GM23338 (cell line): Measurements from ENCODE around the gene PCNT. TPM values are rescaled to one million over a fixed set of nuclear protein-coding genes. Genes with fewer than 3 reads are reported as not detected.

ENCODE experiments used
- ATAC-seq: fragments of 200-7000 bp; cut with Tn5 transposase; 3 replicates; pipeline ENCODE4 v1.9.1; 2020
- DNase-seq: peaks from one replicate; pipeline ENCODE4 v3.0.0-alpha.2; 2015; ENCODE audit warnings: low spot score
- H2AFZ ChIP-seq: fragments of 200-600 bp; sonication (generic); 2 replicates; pipeline ENCODE4 v1.8.0; 2016; ENCODE audit warnings: antibody characterized with exemption, mild to moderate bottlenecking, moderate library complexity
- H3F3A ChIP-seq: fragments of 200-600 bp; sonication (generic); replicated peaks from 2 replicates; pipeline ENCODE4 v1.8.0; 2017; ENCODE audit warnings: antibody characterized with exemption, mixed run types, low read depth
- H3K27ac ChIP-seq: fragments of 200-600 bp; sonication (generic); 2 replicates; pipeline ENCODE4 v1.6.1; 2016; ENCODE audit warnings: low read depth
- H3K27me3 ChIP-seq: fragments of 200-600 bp; sonication (generic); 2 replicates; pipeline ENCODE4 v1.8.0; 2016; ENCODE audit warnings: mild to moderate bottlenecking, mixed run types, moderate library complexity; ENCODE audit not compliant: insufficient read depth
- H3K36me3 ChIP-seq: fragments of 200-600 bp; sonication (generic); 2 replicates; pipeline ENCODE4 v1.8.0; 2016; ENCODE audit warnings: mild to moderate bottlenecking; ENCODE audit not compliant: insufficient read depth
- H3K4me1 ChIP-seq: fragments of 200-600 bp; sonication (generic); 2 replicates; pipeline ENCODE4 v1.8.0; 2016; ENCODE audit warnings: mild to moderate bottlenecking, moderate library complexity; ENCODE audit not compliant: insufficient read depth
- H3K4me2 ChIP-seq: fragments of 200-600 bp; sonication (generic); 2 replicates; pipeline ENCODE4 v1.7.1; 2017; ENCODE audit warnings: mixed run types
- H3K4me3 ChIP-seq: fragments of 200-600 bp; sonication (generic); 2 replicates; pipeline ENCODE4 v1.6.1; 2016; ENCODE audit warnings: mixed run types
- H3K79me2 ChIP-seq: fragments of 200-600 bp; sonication (generic); replicated peaks from 2 replicates; pipeline ENCODE4 v1.8.0; 2017; ENCODE audit warnings: mild to moderate bottlenecking; ENCODE audit not compliant: insufficient read depth
- H3K9me2 ChIP-seq: fragments of 200-600 bp; sonication (generic); 2 replicates; pipeline ENCODE4 v1.8.0; 2017; ENCODE audit not compliant: insufficient read depth
- H4K20me1 ChIP-seq: fragments of 200-600 bp; sonication (generic); replicated peaks from 2 replicates; pipeline ENCODE4 v1.8.0; 2017; ENCODE audit warnings: mild to moderate bottlenecking; ENCODE audit not compliant: insufficient read depth
- H3K27ac Mint-ChIP-seq: 2 replicates; pipeline ENCODE4 v1.8.0; 2020; ENCODE audit warnings: inconsistent platforms, mild to moderate bottlenecking, moderate library complexity, mixed read lengths
- H3K27me3 Mint-ChIP-seq: 3 replicates; pipeline ENCODE4 v1.8.0; 2022; ENCODE audit warnings: low read depth, mild to moderate bottlenecking, moderate library complexity, mixed read lengths, inconsistent platforms; ENCODE audit not compliant: insufficient read depth, poor library complexity
- H3K36me3 Mint-ChIP-seq: 3 replicates; pipeline ENCODE4 v1.8.0; 2021; ENCODE audit warnings: low read depth, mild to moderate bottlenecking, inconsistent platforms, moderate library complexity, mixed read lengths
- H3K4me1 Mint-ChIP-seq: 3 replicates; pipeline ENCODE4 v1.8.0; 2020; ENCODE audit warnings: mild to moderate bottlenecking, inconsistent platforms, mixed read lengths
- H3K4me3 Mint-ChIP-seq: 3 replicates; pipeline ENCODE4 v1.8.0; 2021; ENCODE audit warnings: moderate library complexity, mild to moderate bottlenecking, inconsistent platforms, mixed read lengths
- H3K9me3 Mint-ChIP-seq: 3 replicates; pipeline ENCODE4 v1.8.0; 2020; ENCODE audit warnings: moderate library complexity, mild to moderate bottlenecking, inconsistent platforms, mixed read lengths
- EZH2 ChIP-seq: fragments of 200-600 bp; sonication (generic); IDR thresholded peaks from one replicate; pipeline ENCODE4 v1.8.0; 2017; ENCODE audit warnings: antibody characterized with exemption, mild to moderate bottlenecking, low read depth; ENCODE audit not compliant: unreplicated experiment
- EZH2phosphoT487 ChIP-seq: fragments of 200-600 bp; sonication (generic); IDR thresholded peaks from one replicate; pipeline ENCODE4 v1.8.1; 2018; ENCODE audit warnings: antibody characterized with exemption; ENCODE audit not compliant: unreplicated experiment
- JUNB ChIP-seq: IDR thresholded peaks from one replicate; pipeline ENCODE4 v1.6.1; 2016; ENCODE audit warnings: antibody characterized with exemption; ENCODE audit not compliant: unreplicated experiment
- NANOG ChIP-seq: IDR thresholded peaks from 2 replicates; pipeline ENCODE4 v1.6.1; 2016; ENCODE audit warnings: antibody characterized with exemption, borderline replicate concordance
- POLR2AphosphoS5 ChIP-seq: IDR thresholded peaks from 2 replicates; pipeline ENCODE4 v1.6.1; 2016; ENCODE audit warnings: antibody characterized with exemption, low read depth
- STAT1 ChIP-seq: IDR thresholded peaks from one replicate; pipeline ENCODE4 v1.6.1; 2016; ENCODE audit warnings: antibody characterized with exemption; ENCODE audit not compliant: unreplicated experiment
- ZNF114 ChIP-seq: fragments of 250-450 bp; sonication (Bioruptor Pico); IDR thresholded peaks from 2 replicates; pipeline ENCODE4 v1.5.0; 2020; ENCODE audit warnings: mild to moderate bottlenecking, moderate library complexity
- ZNF331 ChIP-seq: fragments of 250-450 bp; sonication (Bioruptor Pico); IDR thresholded peaks from 2 replicates; pipeline ENCODE4 v1.5.0; 2020; ENCODE audit warnings: low read depth, mild to moderate bottlenecking, moderate library complexity
- polyA plus RNA-seq: library from polyadenylated mRNA; unstranded; fragments of >200 nt; fragmentation: Nextera tagmentation; extraction: Ambion mirVana; gene quantifications from 2 replicates; pipeline ENCODE4 v1.2.1, GENCODE V29; 2016
- total RNA-seq: library from RNA; depleted of rRNA; stranded (reverse); fragments of >200 nt; shearing (Covaris generic); gene quantifications from 2 replicates; pipeline ENCODE4 v1.2.3, GENCODE V29; 2014
- TF ChIP-seq, protein P1 (sequence below), 2 experiments: fragments of 200-600 bp in 1 of 2; sonication (generic) in 1 of 2; conservative IDR thresholded peaks; 2 replicates each; pipeline versions ENCODE4 v1.5.1 to v1.6.1; 2016 to 2017; ENCODE audit warnings: antibody characterized with exemption in 2 of 2, low read depth in 2 of 2, mild to moderate bottlenecking in 2 of 2, moderate library complexity in 1 of 2
- TF ChIP-seq, protein P2 (sequence below): IDR thresholded peaks from one replicate; pipeline ENCODE4 v1.6.1; 2018; ENCODE audit warnings: antibody characterized with exemption; ENCODE audit not compliant: unreplicated experiment
- TF ChIP-seq, protein P3 (sequence below): IDR thresholded peaks from 2 replicates; pipeline ENCODE4 v1.6.1; 2016; ENCODE audit warnings: antibody characterized with exemption
- TF ChIP-seq, protein P4 (sequence below): fragments of 250-450 bp; sonication (Bioruptor Pico); IDR thresholded peaks from 2 replicates; pipeline ENCODE4 v1.5.0; 2020; ENCODE audit warnings: mild to moderate bottlenecking, moderate library complexity

Gene PCNT
- total and polyA plus RNA-seq, 2 experiments from 2014 or later: 39.6 to 46.1 TPM

DNA sequence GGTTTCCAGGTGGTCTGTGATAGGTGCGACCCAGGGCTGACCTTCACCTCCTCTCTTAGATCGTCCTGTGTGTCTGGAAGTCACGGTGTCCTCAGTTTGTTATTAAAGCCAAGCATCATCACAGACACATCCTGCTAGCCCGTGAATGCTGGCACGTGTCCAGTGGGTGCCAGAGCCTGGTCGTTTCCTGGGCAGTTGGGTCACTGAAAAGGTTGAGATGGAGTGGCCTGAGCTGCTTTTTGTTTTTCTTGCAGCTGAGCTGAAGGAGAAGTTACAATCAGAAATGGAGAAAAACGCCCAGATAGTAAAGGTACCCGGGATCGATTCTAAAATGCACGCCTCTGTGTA lies 23.2 kb downstream of the PCNT start:
- Histone ChIP-seq H3K9me2 (no peaks in the 10 kb centered on the region), H3K79me2 (peaks cover 30% of the 10 kb centered on the region), H3K36me3 (peaks cover 18% of the 10 kb centered on the region), H3K27me3 (no peaks in the 10 kb centered on the region), H4K20me1 (peaks cover 3% of the 10 kb centered on the region), H3K27ac (no peak overlapping the region), H3F3A (no peaks in the 10 kb centered on the region), H2AFZ (no peak overlapping the region), H3K4me1 (no peaks in the 10 kb centered on the region), H3K4me2 (no peak overlapping the region), H3K4me3 (no peak overlapping the region)
- no peak overlapping the region for H3K4me3 Mint-ChIP-seq
- no peaks in the 10 kb centered on the region for H3K9me3 Mint-ChIP-seq
- H3K27ac Mint-ChIP-seq: no peak overlapping the region
- no peak for DNase-seq
- no peak for ATAC-seq
- H3K4me1 Mint-ChIP-seq: no peaks in the 10 kb centered on the region
- TF ChIP-seq, protein P1, sequence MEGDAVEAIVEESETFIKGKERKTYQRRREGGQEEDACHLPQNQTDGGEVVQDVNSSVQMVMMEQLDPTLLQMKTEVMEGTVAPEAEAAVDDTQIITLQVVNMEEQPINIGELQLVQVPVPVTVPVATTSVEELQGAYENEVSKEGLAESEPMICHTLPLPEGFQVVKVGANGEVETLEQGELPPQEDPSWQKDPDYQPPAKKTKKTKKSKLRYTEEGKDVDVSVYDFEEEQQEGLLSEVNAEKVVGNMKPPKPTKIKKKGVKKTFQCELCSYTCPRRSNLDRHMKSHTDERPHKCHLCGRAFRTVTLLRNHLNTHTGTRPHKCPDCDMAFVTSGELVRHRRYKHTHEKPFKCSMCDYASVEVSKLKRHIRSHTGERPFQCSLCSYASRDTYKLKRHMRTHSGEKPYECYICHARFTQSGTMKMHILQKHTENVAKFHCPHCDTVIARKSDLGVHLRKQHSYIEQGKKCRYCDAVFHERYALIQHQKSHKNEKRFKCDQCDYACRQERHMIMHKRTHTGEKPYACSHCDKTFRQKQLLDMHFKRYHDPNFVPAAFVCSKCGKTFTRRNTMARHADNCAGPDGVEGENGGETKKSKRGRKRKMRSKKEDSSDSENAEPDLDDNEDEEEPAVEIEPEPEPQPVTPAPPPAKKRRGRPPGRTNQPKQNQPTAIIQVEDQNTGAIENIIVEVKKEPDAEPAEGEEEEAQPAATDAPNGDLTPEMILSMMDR (conservative IDR thresholded peaks at IDR 0.05; ENCODE audit: low read depth in 2 of 2): no peak
- no peak for TF ChIP-seq ZNF331
- TF ChIP-seq JUNB: no peak
- TF ChIP-seq EZH2phosphoT487: no peak
- no peak for TF ChIP-seq ZNF114 (CRISPR knock-in tag)
- no peak for TF ChIP-seq NANOG
- no peak for TF ChIP-seq EZH2
- TF ChIP-seq, protein P2, sequence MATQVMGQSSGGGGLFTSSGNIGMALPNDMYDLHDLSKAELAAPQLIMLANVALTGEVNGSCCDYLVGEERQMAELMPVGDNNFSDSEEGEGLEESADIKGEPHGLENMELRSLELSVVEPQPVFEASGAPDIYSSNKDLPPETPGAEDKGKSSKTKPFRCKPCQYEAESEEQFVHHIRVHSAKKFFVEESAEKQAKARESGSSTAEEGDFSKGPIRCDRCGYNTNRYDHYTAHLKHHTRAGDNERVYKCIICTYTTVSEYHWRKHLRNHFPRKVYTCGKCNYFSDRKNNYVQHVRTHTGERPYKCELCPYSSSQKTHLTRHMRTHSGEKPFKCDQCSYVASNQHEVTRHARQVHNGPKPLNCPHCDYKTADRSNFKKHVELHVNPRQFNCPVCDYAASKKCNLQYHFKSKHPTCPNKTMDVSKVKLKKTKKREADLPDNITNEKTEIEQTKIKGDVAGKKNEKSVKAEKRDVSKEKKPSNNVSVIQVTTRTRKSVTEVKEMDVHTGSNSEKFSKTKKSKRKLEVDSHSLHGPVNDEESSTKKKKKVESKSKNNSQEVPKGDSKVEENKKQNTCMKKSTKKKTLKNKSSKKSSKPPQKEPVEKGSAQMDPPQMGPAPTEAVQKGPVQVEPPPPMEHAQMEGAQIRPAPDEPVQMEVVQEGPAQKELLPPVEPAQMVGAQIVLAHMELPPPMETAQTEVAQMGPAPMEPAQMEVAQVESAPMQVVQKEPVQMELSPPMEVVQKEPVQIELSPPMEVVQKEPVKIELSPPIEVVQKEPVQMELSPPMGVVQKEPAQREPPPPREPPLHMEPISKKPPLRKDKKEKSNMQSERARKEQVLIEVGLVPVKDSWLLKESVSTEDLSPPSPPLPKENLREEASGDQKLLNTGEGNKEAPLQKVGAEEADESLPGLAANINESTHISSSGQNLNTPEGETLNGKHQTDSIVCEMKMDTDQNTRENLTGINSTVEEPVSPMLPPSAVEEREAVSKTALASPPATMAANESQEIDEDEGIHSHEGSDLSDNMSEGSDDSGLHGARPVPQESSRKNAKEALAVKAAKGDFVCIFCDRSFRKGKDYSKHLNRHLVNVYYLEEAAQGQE: no peak
- no peak for TF ChIP-seq POLR2AphosphoS5
- TF ChIP-seq STAT1: no peak
- TF ChIP-seq, protein P3, sequence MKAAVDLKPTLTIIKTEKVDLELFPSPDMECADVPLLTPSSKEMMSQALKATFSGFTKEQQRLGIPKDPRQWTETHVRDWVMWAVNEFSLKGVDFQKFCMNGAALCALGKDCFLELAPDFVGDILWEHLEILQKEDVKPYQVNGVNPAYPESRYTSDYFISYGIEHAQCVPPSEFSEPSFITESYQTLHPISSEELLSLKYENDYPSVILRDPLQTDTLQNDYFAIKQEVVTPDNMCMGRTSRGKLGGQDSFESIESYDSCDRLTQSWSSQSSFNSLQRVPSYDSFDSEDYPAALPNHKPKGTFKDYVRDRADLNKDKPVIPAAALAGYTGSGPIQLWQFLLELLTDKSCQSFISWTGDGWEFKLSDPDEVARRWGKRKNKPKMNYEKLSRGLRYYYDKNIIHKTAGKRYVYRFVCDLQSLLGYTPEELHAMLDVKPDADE: no peak
- TF ChIP-seq, protein P4, sequence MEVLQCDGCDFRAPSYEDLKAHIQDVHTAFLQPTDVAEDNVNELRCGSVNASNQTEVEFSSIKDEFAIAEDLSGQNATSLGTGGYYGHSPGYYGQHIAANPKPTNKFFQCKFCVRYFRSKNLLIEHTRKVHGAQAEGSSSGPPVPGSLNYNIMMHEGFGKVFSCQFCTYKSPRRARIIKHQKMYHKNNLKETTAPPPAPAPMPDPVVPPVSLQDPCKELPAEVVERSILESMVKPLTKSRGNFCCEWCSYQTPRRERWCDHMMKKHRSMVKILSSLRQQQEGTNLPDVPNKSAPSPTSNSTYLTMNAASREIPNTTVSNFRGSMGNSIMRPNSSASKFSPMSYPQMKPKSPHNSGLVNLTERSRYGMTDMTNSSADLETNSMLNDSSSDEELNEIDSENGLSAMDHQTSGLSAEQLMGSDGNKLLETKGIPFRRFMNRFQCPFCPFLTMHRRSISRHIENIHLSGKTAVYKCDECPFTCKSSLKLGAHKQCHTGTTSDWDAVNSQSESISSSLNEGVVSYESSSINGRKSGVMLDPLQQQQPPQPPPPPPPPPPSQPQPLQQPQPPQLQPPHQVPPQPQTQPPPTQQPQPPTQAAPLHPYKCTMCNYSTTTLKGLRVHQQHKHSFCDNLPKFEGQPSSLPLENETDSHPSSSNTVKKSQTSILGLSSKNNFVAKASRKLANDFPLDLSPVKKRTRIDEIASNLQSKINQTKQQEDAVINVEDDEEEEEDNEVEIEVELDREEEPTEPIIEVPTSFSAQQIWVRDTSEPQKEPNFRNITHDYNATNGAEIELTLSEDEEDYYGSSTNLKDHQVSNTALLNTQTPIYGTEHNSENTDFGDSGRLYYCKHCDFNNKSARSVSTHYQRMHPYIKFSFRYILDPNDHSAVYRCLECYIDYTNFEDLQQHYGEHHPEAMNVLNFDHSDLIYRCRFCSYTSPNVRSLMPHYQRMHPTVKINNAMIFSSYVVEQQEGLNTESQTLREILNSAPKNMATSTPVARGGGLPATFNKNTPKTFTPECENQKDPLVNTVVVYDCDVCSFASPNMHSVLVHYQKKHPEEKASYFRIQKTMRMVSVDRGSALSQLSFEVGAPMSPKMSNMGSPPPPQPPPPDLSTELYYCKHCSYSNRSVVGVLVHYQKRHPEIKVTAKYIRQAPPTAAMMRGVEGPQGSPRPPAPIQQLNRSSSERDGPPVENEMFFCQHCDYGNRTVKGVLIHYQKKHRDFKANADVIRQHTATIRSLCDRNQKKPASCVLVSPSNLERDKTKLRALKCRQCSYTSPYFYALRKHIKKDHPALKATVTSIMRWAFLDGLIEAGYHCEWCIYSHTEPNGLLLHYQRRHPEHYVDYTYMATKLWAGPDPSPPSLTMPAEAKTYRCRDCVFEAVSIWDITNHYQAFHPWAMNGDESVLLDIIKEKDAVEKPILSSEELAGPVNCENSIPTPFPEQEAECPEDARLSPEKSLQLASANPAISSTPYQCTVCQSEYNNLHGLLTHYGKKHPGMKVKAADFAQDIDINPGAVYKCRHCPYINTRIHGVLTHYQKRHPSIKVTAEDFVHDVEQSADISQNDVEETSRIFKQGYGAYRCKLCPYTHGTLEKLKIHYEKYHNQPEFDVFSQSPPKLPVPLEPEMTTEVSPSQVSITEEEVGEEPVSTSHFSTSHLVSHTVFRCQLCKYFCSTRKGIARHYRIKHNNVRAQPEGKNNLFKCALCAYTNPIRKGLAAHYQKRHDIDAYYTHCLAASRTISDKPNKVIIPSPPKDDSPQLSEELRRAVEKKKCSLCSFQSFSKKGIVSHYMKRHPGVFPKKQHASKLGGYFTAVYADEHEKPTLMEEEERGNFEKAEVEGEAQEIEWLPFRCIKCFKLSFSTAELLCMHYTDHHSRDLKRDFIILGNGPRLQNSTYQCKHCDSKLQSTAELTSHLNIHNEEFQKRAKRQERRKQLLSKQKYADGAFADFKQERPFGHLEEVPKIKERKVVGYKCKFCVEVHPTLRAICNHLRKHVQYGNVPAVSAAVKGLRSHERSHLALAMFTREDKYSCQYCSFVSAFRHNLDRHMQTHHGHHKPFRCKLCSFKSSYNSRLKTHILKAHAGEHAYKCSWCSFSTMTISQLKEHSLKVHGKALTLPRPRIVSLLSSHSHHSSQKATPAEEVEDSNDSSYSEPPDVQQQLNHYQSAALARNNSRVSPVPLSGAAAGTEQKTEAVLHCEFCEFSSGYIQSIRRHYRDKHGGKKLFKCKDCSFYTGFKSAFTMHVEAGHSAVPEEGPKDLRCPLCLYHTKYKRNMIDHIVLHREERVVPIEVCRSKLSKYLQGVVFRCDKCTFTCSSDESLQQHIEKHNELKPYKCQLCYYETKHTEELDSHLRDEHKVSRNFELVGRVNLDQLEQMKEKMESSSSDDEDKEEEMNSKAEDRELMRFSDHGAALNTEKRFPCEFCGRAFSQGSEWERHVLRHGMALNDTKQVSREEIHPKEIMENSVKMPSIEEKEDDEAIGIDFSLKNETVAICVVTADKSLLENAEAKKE (CRISPR knock-in tag): no peak
- peaks cover 62% of the 10 kb centered on the region for H3K36me3 Mint-ChIP-seq
- H3K27me3 Mint-ChIP-seq: peaks cover 2% of the 10 kb centered on the region
